OCI-LY3 (cell line): ENCODE measurements around the gene PIK3IP1.
"Not testable (repeated sequence)": the region's sequence is repeated elsewhere in the genome, so short reads cannot be mapped to it uniquely, and the experiment has no call there.

Experiments
- EZH2phosphoT487 ChIP-seq: fragments of 200-600 bp; shearing (Covaris generic); IDR thresholded peaks from 2 replicates; pipeline ENCODE4 v1.6.1; 2018; ENCODE audit warnings: antibody characterized with exemption, mixed run types, low read depth
- TF ChIP-seq, protein P1 (sequence below): fragments of 200-600, 300-600 bp; sonication (generic); IDR thresholded peaks from 2 replicates; pipeline ENCODE4 v1.5.1; 2014; ENCODE audit warnings: antibody characterized with exemption, low read length, low read depth

DNA sequence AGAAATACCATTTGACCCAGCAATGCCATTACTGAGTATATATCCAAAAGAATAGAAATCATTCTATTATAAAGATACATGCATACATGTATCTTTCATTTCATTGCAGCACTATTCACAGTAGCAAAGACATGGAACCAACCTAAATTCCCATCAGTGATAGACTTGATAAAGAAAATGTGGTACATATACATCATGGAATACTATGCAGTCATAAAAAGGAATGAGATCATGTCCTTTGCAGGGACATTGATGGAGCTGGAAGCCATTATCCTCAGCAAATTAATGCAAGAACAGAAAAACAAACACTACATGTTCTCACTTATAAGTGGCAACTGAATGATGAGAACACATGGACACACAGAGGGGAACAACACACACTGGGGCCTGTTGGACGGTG lies 21.9 kb upstream of the PIK3IP1 start:
- TF ChIP-seq, protein P1, sequence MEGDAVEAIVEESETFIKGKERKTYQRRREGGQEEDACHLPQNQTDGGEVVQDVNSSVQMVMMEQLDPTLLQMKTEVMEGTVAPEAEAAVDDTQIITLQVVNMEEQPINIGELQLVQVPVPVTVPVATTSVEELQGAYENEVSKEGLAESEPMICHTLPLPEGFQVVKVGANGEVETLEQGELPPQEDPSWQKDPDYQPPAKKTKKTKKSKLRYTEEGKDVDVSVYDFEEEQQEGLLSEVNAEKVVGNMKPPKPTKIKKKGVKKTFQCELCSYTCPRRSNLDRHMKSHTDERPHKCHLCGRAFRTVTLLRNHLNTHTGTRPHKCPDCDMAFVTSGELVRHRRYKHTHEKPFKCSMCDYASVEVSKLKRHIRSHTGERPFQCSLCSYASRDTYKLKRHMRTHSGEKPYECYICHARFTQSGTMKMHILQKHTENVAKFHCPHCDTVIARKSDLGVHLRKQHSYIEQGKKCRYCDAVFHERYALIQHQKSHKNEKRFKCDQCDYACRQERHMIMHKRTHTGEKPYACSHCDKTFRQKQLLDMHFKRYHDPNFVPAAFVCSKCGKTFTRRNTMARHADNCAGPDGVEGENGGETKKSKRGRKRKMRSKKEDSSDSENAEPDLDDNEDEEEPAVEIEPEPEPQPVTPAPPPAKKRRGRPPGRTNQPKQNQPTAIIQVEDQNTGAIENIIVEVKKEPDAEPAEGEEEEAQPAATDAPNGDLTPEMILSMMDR: not testable (repeated sequence)
- not testable (repeated sequence) for TF ChIP-seq EZH2phosphoT487
